ENCODE measurements around the gene ZNF789. TPM values are rescaled to one million over a fixed set of nuclear protein-coding genes. Genes with fewer than 3 reads are reported as not detected.

ZNF789 gene
- total and polyA plus RNA-seq, 2 of the 13 experiments (the other 11 are each of a cell fraction or from before 2014, with no cell fraction given) = 19.8 to 25.1 TPM

- TF ChIP-seq CSRNP2 (CRISPR knock-in tag; conservative IDR thresholded peaks at IDR 0.05; ENCODE audit: low read depth) (no peak), ZNF773 (CRISPR knock-in tag; IDR thresholded peaks at IDR 0.05; ENCODE audit: borderline replicate concordance) (no peak), SRF (IDR thresholded peaks at IDR 0.05; ENCODE audit: low read depth, low read length) (no peak), BORCS8-MEF2B (CRISPR knock-in tag; IDR thresholded peaks at IDR 0.05) (no peak), TSC22D2 (CRISPR knock-in tag; IDR thresholded peaks at IDR 0.05; ENCODE audit: borderline replicate concordance) (no peak), ZNF263 (CRISPR knock-in tag; IDR thresholded peaks at IDR 0.05) (0 out of 2 replicates have a peak, but pooled peaks have one; percentile 5), NFIC (IDR thresholded peaks at IDR 0.05; ENCODE audit: low read length) (no peak), ZNF543 (CRISPR knock-in tag; IDR thresholded peaks at IDR 0.05) (no peak), HNF4A (CRISPR knock-in tag; IDR thresholded peaks at IDR 0.05) (no peak), ZNF83 (CRISPR knock-in tag; IDR thresholded peaks at IDR 0.05; ENCODE audit: borderline replicate concordance) (no peak), ZNF687 (CRISPR knock-in tag; IDR thresholded peaks at IDR 0.05) (no peak)
Observed at GRCh38 chr7:99469381-99470065, 3.2 kb upstream of the ZNF789 start (continued).

Measured in HepG2 (cell line).